NCI-H2081 treated with DMSO at 0.1 percent for 48 hours (cell line): Measurements from ENCODE around the gene RABGGTA.
A peak's percentile ranks its signal among the peaks of the same experiment; 100 is the strongest.

Experiments
- DNase-seq: peaks from one replicate; lab custom pipeline; 2025; lab: John Stamatoyannopoulos, UW

The RABGGTA gene, protein sequence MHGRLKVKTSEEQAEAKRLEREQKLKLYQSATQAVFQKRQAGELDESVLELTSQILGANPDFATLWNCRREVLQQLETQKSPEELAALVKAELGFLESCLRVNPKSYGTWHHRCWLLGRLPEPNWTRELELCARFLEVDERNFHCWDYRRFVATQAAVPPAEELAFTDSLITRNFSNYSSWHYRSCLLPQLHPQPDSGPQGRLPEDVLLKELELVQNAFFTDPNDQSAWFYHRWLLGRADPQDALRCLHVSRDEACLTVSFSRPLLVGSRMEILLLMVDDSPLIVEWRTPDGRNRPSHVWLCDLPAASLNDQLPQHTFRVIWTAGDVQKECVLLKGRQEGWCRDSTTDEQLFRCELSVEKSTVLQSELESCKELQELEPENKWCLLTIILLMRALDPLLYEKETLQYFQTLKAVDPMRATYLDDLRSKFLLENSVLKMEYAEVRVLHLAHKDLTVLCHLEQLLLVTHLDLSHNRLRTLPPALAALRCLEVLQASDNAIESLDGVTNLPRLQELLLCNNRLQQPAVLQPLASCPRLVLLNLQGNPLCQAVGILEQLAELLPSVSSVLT

DNA sequence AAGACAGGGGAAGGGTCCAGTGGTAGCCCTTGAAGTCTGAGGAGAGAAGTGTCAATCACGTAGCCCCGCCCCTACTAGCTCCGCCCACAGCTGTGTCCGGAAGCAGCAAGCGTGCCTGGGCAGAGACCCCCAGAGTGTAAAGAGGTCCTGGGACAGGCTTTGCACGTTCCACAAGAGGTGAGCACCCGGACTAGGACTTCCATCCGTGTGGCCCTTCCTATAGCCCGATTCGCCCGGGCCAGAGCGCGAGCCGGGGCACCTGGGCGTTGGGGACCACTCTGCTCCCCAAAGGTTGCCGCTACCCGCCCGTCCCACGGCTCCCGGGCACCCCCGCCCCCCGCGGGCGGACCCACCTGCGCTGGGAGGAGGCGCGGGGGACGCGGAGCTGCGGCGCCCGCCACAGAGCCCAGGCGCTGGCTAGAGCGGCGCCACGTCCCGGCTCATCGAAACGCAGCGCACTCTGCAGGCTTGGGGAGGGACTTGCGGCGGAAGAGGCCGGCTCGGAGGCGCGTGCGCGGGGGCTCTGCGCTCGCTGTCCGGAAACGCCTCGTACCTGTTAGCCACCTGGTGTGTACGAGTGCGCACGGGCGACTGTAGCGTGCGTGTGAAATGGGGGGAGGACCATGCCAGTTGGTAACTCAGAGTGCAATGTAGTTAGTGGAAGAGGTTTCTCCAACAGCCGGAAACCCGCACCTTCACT is at the start of gene RABGGTA:
RABGGTA (minus strand) TSS at position 464 of the 700 bp plus-strand sequence. CDS start 482 bp downstream, outside the sequence.
- DNase-seq: peak; percentile 8

DNA sequence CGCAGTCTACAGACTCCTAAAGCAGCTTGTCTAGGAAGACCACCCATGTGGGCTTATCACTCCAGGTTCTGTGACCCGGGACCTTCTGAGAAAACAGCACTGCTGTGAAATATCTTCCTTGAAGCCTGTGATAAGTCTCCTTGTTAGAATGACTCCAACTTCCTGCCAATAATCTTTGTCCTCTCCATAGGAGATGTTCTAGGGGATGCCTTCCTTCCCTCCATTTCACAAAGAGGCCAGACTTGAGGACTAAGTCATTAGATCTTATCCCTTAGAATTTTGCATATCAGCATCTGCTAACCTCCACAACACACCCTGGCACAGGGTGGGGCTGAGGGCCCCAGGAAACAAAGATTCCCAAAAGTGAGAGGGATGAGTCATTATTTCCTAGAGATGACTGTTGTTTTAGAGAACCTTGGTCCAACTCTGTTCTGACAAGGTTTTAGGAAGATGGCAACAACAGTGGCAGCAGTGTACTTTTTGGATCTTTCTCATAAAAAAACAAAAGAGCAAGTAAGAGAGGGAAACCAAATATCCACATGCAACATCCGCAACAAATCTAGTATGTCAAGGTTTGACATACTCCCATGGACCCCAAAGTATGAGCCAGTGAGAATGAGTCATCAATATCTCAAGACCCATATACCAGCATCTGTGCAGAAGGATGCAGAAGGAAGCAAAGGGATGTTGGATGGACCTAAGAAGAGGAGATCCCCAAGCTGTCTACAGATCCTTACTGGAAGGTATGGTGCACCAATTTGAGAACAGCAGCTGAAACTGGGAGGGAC is 45.9 kb upstream of the RABGGTA start:
- no peak for DNase-seq

DNA sequence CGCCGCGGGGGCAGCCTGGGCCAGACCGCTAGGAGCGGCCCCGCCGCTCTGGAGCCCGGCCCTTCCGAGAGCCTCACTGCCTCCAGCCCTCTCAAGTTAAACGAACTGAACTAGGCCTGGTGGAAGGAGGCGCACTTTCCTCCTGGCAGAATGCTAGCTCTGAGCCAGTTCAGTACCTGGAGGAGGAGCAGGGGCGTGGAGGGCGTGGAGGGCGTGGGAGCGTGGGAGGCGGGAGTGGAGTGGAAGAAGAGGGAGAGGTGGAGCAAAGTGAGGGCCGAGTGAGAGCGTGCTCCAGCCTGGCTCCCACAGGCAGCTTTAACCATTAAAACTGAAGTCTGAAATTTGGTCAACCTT is 45.2 kb upstream of the RABGGTA start:
- no peak for DNase-seq

DNA sequence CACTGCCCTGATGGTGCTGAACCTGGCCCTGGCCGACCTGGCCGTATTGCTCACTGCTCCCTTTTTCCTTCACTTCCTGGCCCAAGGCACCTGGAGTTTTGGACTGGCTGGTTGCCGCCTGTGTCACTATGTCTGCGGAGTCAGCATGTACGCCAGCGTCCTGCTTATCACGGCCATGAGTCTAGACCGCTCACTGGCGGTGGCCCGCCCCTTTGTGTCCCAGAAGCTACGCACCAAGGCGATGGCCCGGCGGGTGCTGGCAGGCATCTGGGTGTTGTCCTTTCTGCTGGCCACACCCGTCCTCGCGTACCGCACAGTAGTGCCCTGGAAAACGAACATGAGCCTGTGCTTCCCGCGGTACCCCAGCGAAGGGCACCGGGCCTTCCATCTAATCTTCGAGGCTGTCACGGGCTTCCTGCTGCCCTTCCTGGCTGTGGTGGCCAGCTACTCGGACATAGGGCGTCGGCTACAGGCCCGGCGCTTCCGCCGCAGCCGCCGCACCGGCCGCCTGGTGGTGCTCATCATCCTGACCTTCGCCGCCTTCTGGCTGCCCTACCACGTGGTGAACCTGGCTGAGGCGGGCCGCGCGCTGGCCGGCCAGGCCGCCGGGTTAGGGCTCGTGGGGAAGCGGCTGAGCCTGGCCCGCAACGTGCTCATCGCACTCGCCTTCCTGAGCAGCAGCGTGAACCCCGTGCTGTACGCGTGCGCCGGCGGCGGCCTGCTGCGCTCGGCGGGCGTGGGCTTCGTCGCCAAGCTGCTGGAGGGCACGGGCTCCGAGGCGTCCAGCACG is 44.6 kb upstream of the RABGGTA start:
- DNase-seq: no peak

DNA sequence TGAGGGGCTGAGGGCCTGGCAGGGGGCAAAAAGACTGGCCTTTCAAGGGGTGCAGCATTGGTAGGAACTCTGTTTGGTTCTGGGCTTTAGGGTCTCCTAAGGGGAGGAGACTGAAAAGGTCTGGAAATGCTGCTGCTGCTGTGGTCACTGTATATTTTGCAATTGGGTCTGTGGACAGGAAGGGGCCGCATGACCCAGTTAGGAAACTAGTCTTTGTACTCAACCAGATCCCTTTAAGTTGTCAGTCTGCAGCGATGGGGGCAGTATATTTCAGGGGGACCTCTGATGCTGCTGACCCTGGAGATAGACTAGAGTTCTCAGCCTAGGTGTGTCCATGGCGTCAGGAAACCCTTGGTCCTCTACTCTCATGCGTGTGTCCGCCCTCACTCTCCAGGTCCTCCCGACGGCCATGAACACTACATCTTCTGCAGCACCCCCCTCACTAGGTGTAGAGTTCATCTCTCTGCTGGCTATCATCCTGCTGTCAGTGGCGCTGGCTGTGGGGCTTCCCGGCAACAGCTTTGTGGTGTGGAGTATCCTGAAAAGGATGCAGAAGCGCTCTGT is 43.9 kb upstream of the RABGGTA start:
- DNase-seq: no peak

DNA sequence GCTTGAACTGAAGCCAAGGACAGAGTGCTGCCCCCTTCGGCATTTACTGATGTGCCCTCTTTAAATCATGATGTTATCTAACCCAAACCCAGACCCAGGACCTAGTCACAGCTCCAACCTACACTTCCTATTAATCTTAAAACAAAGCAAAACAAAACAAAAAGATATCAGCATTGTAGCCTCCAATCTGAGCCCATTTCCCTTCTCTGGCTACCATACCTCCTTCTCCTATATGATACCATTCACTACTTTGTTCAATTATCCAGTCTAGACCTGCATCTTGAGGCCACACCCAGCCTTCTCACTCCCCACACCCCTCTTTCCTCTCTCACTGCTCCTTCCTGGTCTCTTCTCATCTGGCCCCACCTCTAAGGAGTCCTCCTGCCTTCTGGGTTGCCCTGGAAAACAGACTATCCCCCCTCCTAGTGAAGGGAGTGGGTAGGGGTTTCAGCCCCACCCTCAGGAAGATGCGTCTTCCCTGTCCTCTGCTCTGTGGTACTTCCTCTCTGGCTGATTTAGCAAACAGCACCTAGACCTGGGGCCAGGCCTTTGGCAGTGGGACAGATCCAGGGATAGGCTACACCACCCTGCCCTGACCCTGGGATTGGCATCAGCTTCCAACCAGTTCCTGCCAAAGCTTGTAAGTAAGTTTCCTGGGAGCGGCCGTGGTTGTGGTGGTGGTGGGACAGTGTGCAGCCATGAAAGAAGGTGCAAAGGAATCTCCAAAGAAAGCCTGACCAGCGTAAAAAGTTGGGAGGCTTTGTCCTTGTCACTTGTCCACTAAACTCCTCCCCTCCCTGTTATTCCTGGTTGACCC is 43.2 kb upstream of the RABGGTA start:
- no peak for DNase-seq

DNA sequence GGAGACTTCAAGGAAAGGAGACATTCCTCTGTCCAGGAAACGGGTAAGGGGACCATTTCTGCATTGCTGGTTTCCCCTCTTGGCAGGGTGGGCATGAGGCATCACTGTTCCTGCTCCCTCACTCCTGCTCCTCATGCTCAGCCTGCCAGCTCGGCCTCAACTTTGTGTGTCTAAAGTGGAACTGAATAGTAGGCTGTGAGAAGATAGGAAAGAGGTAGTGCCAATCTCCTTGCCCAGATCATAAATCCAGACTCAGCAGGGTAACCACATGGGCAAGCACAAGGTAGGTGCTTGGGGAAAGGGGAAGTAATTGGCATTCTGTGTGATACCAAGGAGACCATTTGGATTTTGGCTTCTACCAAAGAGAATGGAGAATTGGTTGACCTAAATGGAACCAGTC is 42.5 kb upstream of the RABGGTA start:
- no peak for DNase-seq

DNA sequence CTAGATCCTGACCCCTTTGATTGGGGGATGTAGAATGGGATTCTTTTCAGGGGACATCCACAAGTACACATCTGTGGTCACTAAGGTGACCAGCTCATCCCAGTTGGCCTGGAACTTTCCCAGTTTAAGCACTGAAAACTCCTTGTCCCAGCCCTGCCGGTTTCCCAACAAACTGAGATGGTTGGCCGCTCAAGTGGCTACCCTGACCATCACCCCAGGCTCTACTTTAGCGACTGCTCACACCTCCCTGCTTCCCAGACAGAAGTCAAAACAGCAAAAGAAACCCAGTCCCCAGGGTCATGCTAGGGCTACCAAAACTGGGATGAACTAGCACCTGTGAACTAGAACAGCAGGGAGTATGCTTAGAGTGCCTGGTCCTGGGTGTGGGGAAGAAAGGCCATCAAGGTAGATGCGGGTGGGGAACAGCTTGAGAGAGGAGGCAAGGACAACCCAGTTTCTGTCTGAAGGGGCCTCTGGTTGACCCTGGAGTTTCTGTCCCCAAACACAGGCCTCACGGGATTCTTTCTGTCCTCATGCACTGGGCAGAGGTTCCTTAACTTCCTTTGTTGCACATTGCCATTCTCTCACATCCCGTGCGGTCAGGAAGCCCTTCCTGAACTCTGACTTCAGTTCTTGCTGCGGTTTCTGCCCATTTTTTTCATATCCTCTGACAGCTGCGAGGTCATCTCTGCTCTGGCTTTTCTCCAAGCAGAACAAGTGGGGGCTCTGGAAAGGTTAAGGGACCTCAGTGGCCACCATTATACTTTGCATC is 41.5 kb upstream of the RABGGTA start:
- no peak for DNase-seq

DNA sequence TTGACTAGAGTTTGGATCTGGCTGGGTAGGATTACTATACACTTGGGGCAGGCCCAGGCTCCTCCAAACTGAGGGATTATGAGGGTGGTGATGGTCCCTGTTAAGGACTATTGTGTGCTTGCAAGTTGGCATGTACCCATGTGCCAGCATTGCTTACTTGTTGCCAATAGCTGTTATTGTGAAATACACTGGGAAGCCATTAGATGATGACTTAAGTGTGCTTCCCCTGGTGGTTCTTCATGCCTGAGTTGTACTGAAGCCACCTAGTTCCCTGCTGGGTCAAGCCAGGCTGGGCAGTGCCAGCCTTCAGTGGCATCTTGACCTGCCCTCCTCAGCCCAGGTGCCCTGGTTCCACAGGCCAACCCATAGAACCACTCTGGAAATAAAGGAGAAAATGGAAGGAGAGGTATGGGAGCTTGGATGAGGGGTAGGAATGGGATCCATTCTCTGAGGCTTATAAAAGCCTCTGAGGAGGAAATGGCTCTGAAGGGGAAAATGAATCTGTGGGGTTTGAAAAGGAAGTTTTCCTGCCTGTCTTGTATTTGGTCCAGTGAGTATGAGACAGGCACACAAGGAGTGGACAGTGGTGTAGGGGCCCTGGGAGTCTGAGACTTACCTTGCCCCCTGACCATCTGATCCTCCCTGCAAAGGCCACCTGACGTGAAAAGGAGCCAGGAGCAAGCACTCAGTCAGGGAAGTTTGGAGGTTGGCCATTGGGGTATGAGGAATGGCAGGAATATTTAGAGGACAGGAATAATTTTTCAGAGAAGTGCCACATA is 40.6 kb upstream of the RABGGTA start:
- DNase-seq: no peak

DNA sequence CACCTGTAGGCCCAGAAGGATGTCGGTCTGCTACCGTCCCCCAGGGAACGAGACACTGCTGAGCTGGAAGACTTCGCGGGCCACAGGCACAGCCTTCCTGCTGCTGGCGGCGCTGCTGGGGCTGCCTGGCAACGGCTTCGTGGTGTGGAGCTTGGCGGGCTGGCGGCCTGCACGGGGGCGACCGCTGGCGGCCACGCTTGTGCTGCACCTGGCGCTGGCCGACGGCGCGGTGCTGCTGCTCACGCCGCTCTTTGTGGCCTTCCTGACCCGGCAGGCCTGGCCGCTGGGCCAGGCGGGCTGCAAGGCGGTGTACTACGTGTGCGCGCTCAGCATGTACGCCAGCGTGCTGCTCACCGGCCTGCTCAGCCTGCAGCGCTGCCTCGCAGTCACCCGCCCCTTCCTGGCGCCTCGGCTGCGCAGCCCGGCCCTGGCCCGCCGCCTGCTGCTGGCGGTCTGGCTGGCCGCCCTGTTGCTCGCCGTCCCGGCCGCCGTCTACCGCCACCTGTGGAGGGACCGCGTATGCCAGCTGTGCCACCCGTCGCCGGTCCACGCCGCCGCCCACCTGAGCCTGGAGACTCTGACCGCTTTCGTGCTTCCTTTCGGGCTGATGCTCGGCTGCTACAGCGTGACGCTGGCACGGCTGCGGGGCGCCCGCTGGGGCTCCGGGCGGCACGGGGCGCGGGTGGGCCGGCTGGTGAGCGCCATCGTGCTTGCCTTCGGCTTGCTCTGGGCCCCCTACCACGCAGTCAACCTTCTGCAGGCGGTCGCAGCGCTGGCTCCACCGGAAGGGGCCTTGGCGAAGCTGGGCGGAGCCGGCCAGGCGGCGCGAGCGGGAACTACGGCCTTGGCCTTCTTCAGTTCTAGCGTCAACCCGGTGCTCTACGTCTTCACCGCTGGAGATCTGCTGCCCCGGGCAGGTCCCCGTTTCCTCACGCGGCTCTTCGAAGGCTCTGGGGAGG is 39.5 kb upstream of the RABGGTA start, which contains the start of gene LTB4R:
LTB4R (plus strand) TSS at position 857 of the 959 bp plus-strand sequence. CDS start 4,150 bp downstream, outside the sequence.
- no peak for DNase-seq

DNA sequence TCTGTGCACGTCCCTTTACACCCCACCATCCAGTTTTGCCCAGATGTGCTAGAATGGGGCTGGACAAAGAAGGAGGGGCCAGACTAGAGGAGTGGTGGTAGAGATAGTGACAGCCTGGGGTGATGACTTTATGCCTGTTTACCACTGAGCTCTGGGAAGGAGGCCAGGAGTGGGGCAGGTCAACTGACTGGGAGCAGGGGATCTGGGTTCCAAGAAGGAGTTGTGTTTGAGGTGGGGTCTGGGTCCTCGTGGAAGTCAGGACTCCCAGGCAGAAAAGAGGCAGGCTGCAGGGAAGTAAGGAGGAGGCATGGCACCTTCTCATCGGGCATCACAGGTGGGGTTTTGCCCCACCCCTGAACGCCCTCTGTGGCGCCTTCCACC is 38.9 kb upstream of the RABGGTA start:
- DNase-seq: no peak

DNA sequence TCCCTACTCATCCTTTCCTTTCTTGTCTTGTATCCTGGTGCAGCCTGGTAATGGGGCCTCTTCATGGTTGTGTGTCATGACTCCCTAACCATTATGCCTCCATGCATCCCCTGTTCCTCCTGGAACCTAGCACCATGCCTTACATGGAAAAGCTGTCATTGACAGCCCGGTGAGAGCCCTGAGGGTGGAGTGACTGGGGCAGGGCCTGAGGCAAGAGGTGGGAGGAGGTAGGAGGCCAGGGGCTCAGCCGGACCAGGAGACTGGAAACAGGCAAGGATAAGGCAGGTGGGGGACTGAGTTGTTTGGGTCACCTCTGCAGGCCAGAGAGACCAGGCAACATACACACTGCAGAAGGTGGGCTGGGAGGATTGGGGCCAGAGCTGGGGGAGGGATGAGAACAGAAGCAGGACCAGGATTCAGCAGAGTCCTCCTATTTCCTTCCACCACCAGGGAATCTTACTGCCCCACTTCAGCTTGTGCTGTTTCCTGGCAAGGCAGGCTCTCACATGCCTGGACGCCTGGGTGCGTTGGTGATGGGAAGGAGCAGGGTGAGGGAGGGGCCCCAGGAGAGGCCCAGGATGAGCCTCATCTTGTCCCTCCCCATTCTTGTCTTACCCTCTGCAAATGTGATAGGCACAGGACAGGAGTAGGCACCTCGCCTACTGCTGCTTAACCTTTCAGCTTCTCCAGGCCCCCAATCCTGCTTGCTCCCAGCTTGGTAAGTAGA is 38.3 kb upstream of the RABGGTA start, which contains the start of gene LTB4R2:
LTB4R2 (plus strand) TSS at position 603 of the 727 bp plus-strand sequence. CDS start 525 bp downstream, outside the sequence.
- no peak for DNase-seq

DNA sequence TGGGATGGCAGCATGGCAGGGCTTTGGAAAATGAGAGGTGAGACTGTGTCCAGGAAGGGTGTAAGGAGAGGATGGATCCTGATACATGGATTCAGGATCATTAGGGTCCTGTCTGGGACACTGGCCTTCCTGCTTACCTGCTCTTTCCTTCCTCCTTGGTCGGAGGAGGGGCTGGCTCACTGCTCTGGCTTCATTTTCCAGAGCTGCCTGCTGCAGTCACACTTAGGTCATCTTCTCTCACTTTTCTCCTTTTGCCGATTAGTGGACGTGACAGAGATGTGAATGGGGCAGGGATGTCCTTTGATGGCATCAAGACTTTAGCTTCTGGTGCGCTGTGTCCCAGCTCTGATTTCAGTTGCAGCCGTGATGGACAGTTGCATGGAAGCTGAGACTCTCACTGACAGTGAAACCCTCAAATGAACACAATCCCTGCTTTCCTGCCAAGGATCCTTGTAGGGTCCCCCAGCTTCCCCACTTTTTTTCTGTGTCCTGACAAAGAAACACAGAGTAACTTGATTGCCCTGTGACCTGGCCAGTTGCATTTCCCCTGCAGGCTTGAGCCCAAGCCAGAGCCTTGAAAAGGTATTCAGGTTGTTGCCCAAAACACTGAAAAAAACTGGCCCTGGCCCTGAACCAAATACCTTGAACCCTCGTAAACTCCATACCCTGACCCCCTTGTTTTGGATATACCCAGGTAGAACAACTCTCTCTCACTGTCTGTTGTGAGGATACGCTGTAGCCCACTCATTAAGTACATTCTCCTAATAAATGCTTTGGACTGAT is 37.1 kb upstream of the RABGGTA start:
- no peak for DNase-seq

DNA sequence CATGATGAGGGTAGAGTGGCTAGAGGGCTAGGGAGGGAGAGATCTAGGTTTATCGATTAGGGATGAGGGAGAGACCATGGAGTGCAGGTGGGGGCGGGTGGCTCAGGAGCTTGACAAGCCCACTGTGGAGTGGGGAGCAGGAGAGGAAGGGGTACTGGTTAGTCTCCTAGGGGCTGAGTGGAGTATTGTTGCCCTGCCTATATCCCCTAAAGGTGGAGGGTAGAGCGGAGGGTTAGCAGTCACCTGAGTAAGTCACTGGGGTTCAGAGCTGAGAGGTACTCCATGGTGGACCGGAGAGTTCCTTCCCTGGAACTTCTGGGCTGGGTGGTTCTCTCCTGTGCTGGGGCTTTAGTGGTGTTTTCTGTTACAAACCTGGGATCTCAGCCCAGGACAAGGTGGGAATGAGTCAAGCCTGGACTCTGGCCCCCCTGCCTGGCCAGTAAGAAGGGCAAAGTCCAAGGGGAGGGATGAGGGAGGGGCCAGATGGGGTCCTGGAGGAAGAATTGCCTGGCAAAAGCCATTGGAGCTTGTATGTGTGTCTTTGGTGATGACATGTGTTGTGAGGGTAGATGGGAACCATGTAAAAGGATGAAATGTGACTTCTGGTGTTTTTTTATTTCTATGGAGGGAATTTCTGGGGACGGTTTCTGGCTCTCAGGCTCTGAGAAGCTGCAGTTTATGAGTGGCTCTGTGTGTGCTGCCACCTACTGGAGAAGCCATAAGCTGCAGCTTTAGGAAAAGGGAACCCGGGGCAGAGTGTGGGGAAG is 36.4 kb upstream of the RABGGTA start, which contains the start of gene CIDEB:
CIDEB (minus strand) TSS at position 403 of the 767 bp plus-strand sequence; CDS start at position 284, 119 bp downstream.
- DNase-seq: no peak

DNA sequence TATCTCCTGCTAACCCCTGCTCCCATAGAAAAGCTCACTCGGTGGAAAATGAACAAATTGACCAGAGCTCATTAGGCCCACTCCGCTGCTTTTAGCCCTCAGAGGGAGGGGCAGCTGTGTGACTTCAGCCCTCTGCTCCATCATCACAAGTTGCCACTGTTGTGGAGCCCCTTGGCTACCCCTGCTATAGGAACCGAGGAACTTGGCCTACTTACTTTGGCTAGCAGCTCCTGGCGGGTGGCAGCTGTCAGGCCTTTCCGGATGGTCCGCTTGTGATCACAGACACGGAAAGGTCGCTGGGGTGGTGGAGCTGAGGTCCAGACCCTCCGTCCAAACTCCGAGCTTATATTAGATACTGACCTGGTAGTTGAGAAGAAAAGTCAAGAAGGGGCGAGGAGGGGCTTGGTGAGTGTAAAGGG is 35.8 kb upstream of the RABGGTA start:
- no peak for DNase-seq
